PC-9 (cell line): ENCODE data around the gene NBEA. TPM values are rescaled to one million over a fixed set of nuclear protein-coding genes. Genes with fewer than 3 reads are reported as not detected.

ENCODE experiments used
- BruUV-seq: library from RNA; stranded (reverse); fragments of 400-500 nt; replicated peaks from 2 replicates; lab custom pipeline; 2021; lab: Mats Ljungman, UMichigan
- CTCF ChIA-PET: fragments of 300-600 bp; sonication (Branson Sonifier 250); formaldehyde crosslinking; loops from one replicate; lab custom pipeline; 2022; ENCODE audit warnings: antibody characterized with exemption; lab: Charles Lee
- POLR2A ChIA-PET: fragments of 300-600 bp; sonication (Branson Sonifier 250); formaldehyde crosslinking; loops from one replicate; lab custom pipeline; 2022; ENCODE audit warnings: antibody characterized with exemption; ENCODE audit not compliant: unreplicated experiment; lab: Charles Lee
- DNase-seq, 2 experiments: peaks; one replicate each; pipeline versions ENCODE4 v3.0.0 to v3.0.0-alpha.2; 2015 to 2022; ENCODE audit warnings: mixed read lengths in 1 of 2
- H2AFZ ChIP-seq: fragments of 200-600 bp; sonication (generic); 2 replicates; pipeline ENCODE4 v1.8.1; 2017; ENCODE audit warnings: antibody characterized with exemption
- H3F3A ChIP-seq: fragments of 200-600 bp; sonication (generic); 2 replicates; pipeline ENCODE4 v1.8.1; 2017; ENCODE audit warnings: antibody characterized with exemption, mild to moderate bottlenecking, low read depth; ENCODE audit not compliant: insufficient read depth
- H3K27ac ChIP-seq: fragments of 200-600 bp; sonication (generic); 2 replicates; pipeline ENCODE4 v1.6.1; 2016; ENCODE audit warnings: mixed run types
- H3K27me3 ChIP-seq: fragments of 200-600 bp; sonication (generic); 2 replicates; pipeline ENCODE4 v1.6.1; 2016; ENCODE audit warnings: low read depth, mixed run types; ENCODE audit not compliant: insufficient read depth
- H3K36me3 ChIP-seq: fragments of 200-600 bp; sonication (generic); 2 replicates; pipeline ENCODE4 v1.6.1; 2016; ENCODE audit warnings: low read depth, mixed run types
- H3K4me1 ChIP-seq: fragments of 200-600 bp; sonication (generic); replicated peaks from 2 replicates; pipeline ENCODE4 v1.6.1; 2016; ENCODE audit warnings: mixed run types; ENCODE audit not compliant: insufficient read depth
- H3K4me2 ChIP-seq: fragments of 200-600 bp; sonication (generic); 2 replicates; pipeline ENCODE4 v1.6.1; 2017; ENCODE audit warnings: mixed run types
- H3K4me3 ChIP-seq: fragments of 200-600 bp; sonication (generic); 2 replicates; pipeline ENCODE4 v1.6.1; 2016; ENCODE audit warnings: mixed run types
- H3K79me2 ChIP-seq: fragments of 200-600 bp; sonication (generic); 2 replicates; pipeline ENCODE4 v1.6.1; 2017; ENCODE audit warnings: low read depth, mixed run types
- H3K9me2 ChIP-seq: fragments of 200-600 bp; sonication (generic); 2 replicates; pipeline ENCODE4 v1.8.1; 2017; ENCODE audit warnings: mild to moderate bottlenecking; ENCODE audit not compliant: insufficient read depth
- H3K9me3 ChIP-seq: fragments of 200-600 bp; sonication (generic); 2 replicates; pipeline ENCODE4 v1.8.1; 2016; ENCODE audit warnings: low read depth; ENCODE audit not compliant: insufficient read depth
- H4K20me1 ChIP-seq: fragments of 200-600 bp; sonication (generic); 2 replicates; pipeline ENCODE4 v1.8.1; 2017; ENCODE audit not compliant: insufficient read depth
- CTCF ChIP-seq: fragments of 200-600 bp; sonication (generic); conservative IDR thresholded peaks from 2 replicates; pipeline ENCODE4 v1.6.1; 2017; ENCODE audit warnings: mixed run types, antibody characterized with exemption, mild to moderate bottlenecking, moderate library complexity
- EZH2 ChIP-seq: fragments of 200-600 bp; sonication (generic); IDR thresholded peaks from 2 replicates; pipeline ENCODE4 v1.8.0; 2017; ENCODE audit warnings: antibody characterized with exemption, low read depth
- intact Hi-C: fragments of 100-400 bp; cut with micrococcal nuclease; formaldehyde crosslinking; loops from one replicate; pipeline ENCODE4 v1.10.0; 2022; ENCODE audit not compliant: unreplicated experiment
- total RNA-seq: library from RNA; stranded (reverse); gene quantifications from 2 replicates; pipeline ENCODE4 v1.2.3, GENCODE V29; 2021

Gene NBEA
- total RNA-seq, 1 experiment from 2014 or later: 4.0 TPM

- no peaks in the 10 kb centered on the region for H3K27me3 ChIP-seq
- no peak overlapping the region for H3K4me2 ChIP-seq
- H3K36me3 ChIP-seq: no peaks in the 10 kb centered on the region
- ChIA-PET POLR2A (no interaction called here), CTCF (no interaction called here)
- H3K9me3 ChIP-seq: no peaks in the 10 kb centered on the region
- no peak overlapping the region for H2AFZ ChIP-seq
- no peaks in the 10 kb centered on the region for H3K4me1 ChIP-seq
- BruUV-seq: no TSS peak
- H4K20me1 ChIP-seq: no peaks in the 10 kb centered on the region
- H3K27ac ChIP-seq: no peak overlapping the region
- H3F3A ChIP-seq: no peaks in the 10 kb centered on the region
- no peak overlapping the region for H3K4me3 ChIP-seq
- intact Hi-C loops: loop anchor here (10.0 kb wide), 1 partner anchor 1620 kb away; no protein-coding TSS in a partner anchor
- no peaks in the 10 kb centered on the region for H3K79me2 ChIP-seq
- DNase-seq: peak in 1 of 2 experiments; percentile 49
- peak; percentile 84 for TF ChIP-seq CTCF
- no peak for TF ChIP-seq EZH2
- no peaks in the 10 kb centered on the region; the same call in 1 of the 2 replicates for H3K9me2 ChIP-seq
Measured at GRCh38 chr13:35164324-35164932, 222.4 kb downstream of the NBEA start.

GRCh38 chr13:35165205-35165604, 223.1 kb downstream of the NBEA start:
- Histone ChIP-seq H3K9me3 (no peaks in the 10 kb centered on the region), H3K9me2 (no peaks in the 10 kb centered on the region; the same call in 1 of the 2 replicates), H3K4me1 (no peaks in the 10 kb centered on the region), H3K27me3 (no peaks in the 10 kb centered on the region), H3K27ac (no peak overlapping the region), H2AFZ (no peak overlapping the region), H4K20me1 (no peaks in the 10 kb centered on the region), H3K4me3 (no peak overlapping the region), H3K79me2 (no peaks in the 10 kb centered on the region), H3K4me2 (no peak overlapping the region), H3F3A (no peaks in the 10 kb centered on the region), H3K36me3 (no peaks in the 10 kb centered on the region)
- no TSS peak for BruUV-seq
- TF ChIP-seq CTCF: no peak
- no peak for TF ChIP-seq EZH2
- POLR2A ChIA-PET: no interaction called here
- DNase-seq: no peak
- intact Hi-C loops: loop anchor here (10.0 kb wide), 1 partner anchor 1620 kb away; no protein-coding TSS in a partner anchor
- CTCF ChIA-PET: interaction anchor here (0.6 kb wide), 1 partner anchor 624 kb away, joined by 3 read pairs; no protein-coding TSS in a partner anchor

GRCh38 chr13:35179494-35179893, 237.4 kb downstream of the NBEA start:
- POLR2A ChIA-PET: no interaction called here
- Histone ChIP-seq H3K9me2 (no peaks in the 10 kb centered on the region; the same call in 1 of the 2 replicates), H4K20me1 (no peaks in the 10 kb centered on the region), H3K9me3 (no peaks in the 10 kb centered on the region), H3K4me3 (no peak overlapping the region), H3K27me3 (no peaks in the 10 kb centered on the region), H3K36me3 (no peaks in the 10 kb centered on the region), H3K4me2 (no peak overlapping the region), H3K79me2 (no peaks in the 10 kb centered on the region), H2AFZ (no peak overlapping the region), H3K27ac (no peak overlapping the region), H3K4me1 (no peaks in the 10 kb centered on the region), H3F3A (no peaks in the 10 kb centered on the region)
- BruUV-seq: no TSS peak
- DNase-seq: no peak
- no peak for TF ChIP-seq CTCF
- no peak for TF ChIP-seq EZH2
- CTCF ChIA-PET: no interaction called here
- intact Hi-C loops: no loop called here
